SK-N-SH (cell line): ENCODE measurements around the gene OBSCN. TPM values are rescaled to one million over a fixed set of nuclear protein-coding genes. Genes with fewer than 3 reads are reported as not detected.

Experiments
- CTCF ChIA-PET: fragments of 300-600, 350-600 bp; formaldehyde crosslinking; extraction: SDS; loops from one replicate; lab custom pipeline; 2021; lab: Yijun Ruan, JAX
- POLR2A ChIA-PET: fragments of 350-600 bp; sonication (Branson Sonifier 250); formaldehyde crosslinking; extraction: SDS; loops from one replicate; lab custom pipeline; 2020; ENCODE audit warnings: antibody characterized with exemption, inconsistent platforms; lab: Yijun Ruan, JAX
- DNase-seq: peaks from one replicate; pipeline ENCODE4 v3.0.0; 2012
- H2AFZ ChIP-seq: fragments of 200-600 bp; sonication (generic); 2 replicates; pipeline ENCODE4 v1.8.1; 2016; ENCODE audit warnings: antibody characterized with exemption, mild to moderate bottlenecking, low read depth
- H3F3A ChIP-seq: fragments of 200-600 bp; sonication (generic); replicated peaks from 2 replicates; pipeline ENCODE3; 2016; ENCODE audit warnings: antibody characterized with exemption, mild to moderate bottlenecking; ENCODE audit not compliant: insufficient read depth
- H3K27ac ChIP-seq, 2 experiments: fragments of 200-500 bp in 1 of 2; fragments of 200-600 bp in 1 of 2; sonication (Bioruptor generic) in 1 of 2; sonication (generic), shearing (Covaris generic) in 1 of 2; 2 replicates each; pipeline versions ENCODE4 v1.5.1 to v1.6.1; 2014 to 2016; ENCODE audit warnings: low read depth in 2 of 2, inconsistent platforms in 1 of 2, low read length in 1 of 2, mild to moderate bottlenecking in 1 of 2, mixed read lengths in 1 of 2
- H3K27me3 ChIP-seq: fragments of 200-600 bp; sonication (generic), shearing (Covaris generic); 2 replicates; pipeline ENCODE4 v1.6.1; 2016; ENCODE audit warnings: mixed run types; ENCODE audit not compliant: insufficient read depth
- H3K36me3 ChIP-seq, 2 experiments: fragments of 200-500 bp in 1 of 2; fragments of 200-600 bp in 1 of 2; sonication (Bioruptor generic) in 1 of 2; sonication (generic) in 1 of 2; replicated peaks in 1 of 2; 2 replicates each; pipeline versions ENCODE3 to v1.5.1; 2014 to 2016; ENCODE audit warnings: low read length in 1 of 2, mild to moderate bottlenecking in 1 of 2; ENCODE audit not compliant: insufficient read depth in 2 of 2, control insufficient read depth in 1 of 2
- H3K4me1 ChIP-seq, 2 experiments: fragments of 200-500 bp in 1 of 2; fragments of 200-600 bp in 1 of 2; sonication (Bioruptor generic) in 1 of 2; sonication (generic), shearing (Covaris generic) in 1 of 2; 2 replicates each; pipeline versions ENCODE4 v1.5.1 to v1.6.1; 2014 to 2016; ENCODE audit warnings: low read depth in 1 of 2, low read length in 1 of 2, mixed run types in 1 of 2; ENCODE audit not compliant: insufficient read depth in 2 of 2, control insufficient read depth in 1 of 2
- H3K4me2 ChIP-seq: fragments of 200-600 bp; sonication (generic), shearing (Covaris generic); 2 replicates; pipeline ENCODE4 v1.6.1; 2017; ENCODE audit warnings: mixed run types
- H3K4me3 ChIP-seq, 2 experiments: fragments of 200-500 bp in 1 of 2; fragments of 200-600 bp in 1 of 2; sonication (Bioruptor generic) in 1 of 2; sonication (generic), shearing (Covaris generic) in 1 of 2; 2 replicates each; pipeline versions ENCODE4 v1.5.1 to v1.8.1; 2014 to 2016; ENCODE audit warnings: low read depth in 2 of 2, inconsistent platforms in 1 of 2, low read length in 1 of 2, mild to moderate bottlenecking in 1 of 2, mixed read lengths in 1 of 2, moderate library complexity in 1 of 2
- H3K79me2 ChIP-seq: fragments of 200-600 bp; sonication (generic); 2 replicates; pipeline ENCODE4 v1.8.1; 2017; ENCODE audit warnings: mild to moderate bottlenecking; ENCODE audit not compliant: insufficient read depth
- H3K9ac ChIP-seq: fragments of 200-600 bp; sonication (generic); 2 replicates; pipeline ENCODE4 v1.6.1; 2017; ENCODE audit warnings: mixed run types
- H3K9me2 ChIP-seq: fragments of 200-600 bp; sonication (generic); 2 replicates; pipeline ENCODE4 v1.6.1; 2017; ENCODE audit warnings: mixed run types
- H3K9me3 ChIP-seq: fragments of 200-600 bp; sonication (generic); 2 replicates; pipeline ENCODE4 v1.6.1; 2017; ENCODE audit warnings: mixed run types, mild to moderate bottlenecking, moderate library complexity
- H4K20me1 ChIP-seq: fragments of 200-600 bp; sonication (generic); 2 replicates; pipeline ENCODE4 v1.6.1; 2017; ENCODE audit warnings: mild to moderate bottlenecking, mixed run types; ENCODE audit not compliant: insufficient read depth
- EP300 ChIP-seq, 2 experiments: IDR thresholded peaks; 2 replicates each; pipeline versions ENCODE4 v1.4.0 to v1.6.1; 2012; ENCODE audit warnings: borderline replicate concordance in 1 of 2, low read depth in 1 of 2, low read length in 1 of 2
- FOSL2 ChIP-seq: IDR thresholded peaks from 2 replicates; pipeline ENCODE4 v1.4.0; 2012; ENCODE audit warnings: low read depth, mild to moderate bottlenecking, moderate library complexity, borderline replicate concordance
- FOXJ3 ChIP-seq: sonication (generic); formaldehyde crosslinking; IDR thresholded peaks from 2 replicates; pipeline ENCODE4 v1.5.1; 2020; ENCODE audit warnings: mild to moderate bottlenecking, missing genetic modification reagents
- GATA2 ChIP-seq: sonication (generic); formaldehyde crosslinking; IDR thresholded peaks from 2 replicates; pipeline ENCODE4 v1.5.0; 2020; ENCODE audit warnings: mild to moderate bottlenecking, missing genetic modification reagents
- JUND ChIP-seq: IDR thresholded peaks from 2 replicates; pipeline ENCODE4 v1.4.0; 2012
- MAX ChIP-seq: IDR thresholded peaks from 2 replicates; pipeline ENCODE4 v1.4.0; 2012; ENCODE audit warnings: low read depth
- MEF2A ChIP-seq: IDR thresholded peaks from 2 replicates; pipeline ENCODE4 v1.4.0; 2012; ENCODE audit warnings: low read depth, borderline replicate concordance
- MXI1 ChIP-seq: IDR thresholded peaks from 2 replicates; pipeline ENCODE4 v1.6.1; 2012; ENCODE audit warnings: mild to moderate bottlenecking, low read depth, low read length, improper control_type of control experiment
- NFIC ChIP-seq: IDR thresholded peaks from 2 replicates; pipeline ENCODE4 v1.4.0; 2012; ENCODE audit warnings: borderline replicate concordance
- RAD21 ChIP-seq: IDR thresholded peaks from 2 replicates; pipeline ENCODE4 v1.6.1; 2012; ENCODE audit warnings: mild to moderate bottlenecking, low read length
- SMC3 ChIP-seq: IDR thresholded peaks from 2 replicates; pipeline ENCODE4 v1.6.1; 2012; ENCODE audit warnings: low read depth, low read length, improper control_type of control experiment
- TAF1 ChIP-seq: IDR thresholded peaks from 2 replicates; pipeline ENCODE4 v1.6.1; 2012; ENCODE audit warnings: low read depth, mild to moderate bottlenecking, low read length, moderate library complexity, borderline replicate concordance
- TEAD4 ChIP-seq: IDR thresholded peaks from 2 replicates; pipeline ENCODE4 v1.4.0; 2012; ENCODE audit warnings: mild to moderate bottlenecking, borderline replicate concordance; ENCODE audit not compliant: insufficient read depth
- WGBS: methylation state at CpG from one replicate; pipeline ENCODE4 v1.1.6; 2017; ENCODE audit warnings: low lambda C conversion rate; 5-methylcytosine and 5-hydroxymethylcytosine counted together
- polyA plus RNA-seq, 3 experiments: library from polyadenylated mRNA; depleted of rRNA; stranded (reverse); fragments of >200 nt; gene quantifications; 2 replicates each; pipeline ENCODE4 v1.2.3, GENCODE V29; 2012
- TF ChIP-seq, protein P1 (sequence below): IDR thresholded peaks from 2 replicates; pipeline ENCODE4 v1.4.0; 2012; ENCODE audit warnings: low read depth, borderline replicate concordance
- TF ChIP-seq, protein P2 (sequence below): IDR thresholded peaks from 2 replicates; pipeline ENCODE4 v1.6.1; 2012; ENCODE audit warnings: mild to moderate bottlenecking, low read depth, low read length, moderate library complexity
- TF ChIP-seq, protein P3 (sequence below): fragments of 200-600 bp; sonication (generic); IDR thresholded peaks from 2 replicates; pipeline ENCODE4 v1.6.1; 2017; ENCODE audit warnings: antibody characterized with exemption, mild to moderate bottlenecking, moderate library complexity

OBSCN gene
- polyA plus RNA-seq, 1 of the 3 experiments (the other 2 are of a cell fraction): 4.0 TPM

GRCh38 chr1:228207381-228207810 is 448 bp upstream of the OBSCN start:
- DNase-seq: no peak
- 79% methylated on average over 3 of the region's 8 CpGs for whole genome bisulfite sequencing

DNA sequence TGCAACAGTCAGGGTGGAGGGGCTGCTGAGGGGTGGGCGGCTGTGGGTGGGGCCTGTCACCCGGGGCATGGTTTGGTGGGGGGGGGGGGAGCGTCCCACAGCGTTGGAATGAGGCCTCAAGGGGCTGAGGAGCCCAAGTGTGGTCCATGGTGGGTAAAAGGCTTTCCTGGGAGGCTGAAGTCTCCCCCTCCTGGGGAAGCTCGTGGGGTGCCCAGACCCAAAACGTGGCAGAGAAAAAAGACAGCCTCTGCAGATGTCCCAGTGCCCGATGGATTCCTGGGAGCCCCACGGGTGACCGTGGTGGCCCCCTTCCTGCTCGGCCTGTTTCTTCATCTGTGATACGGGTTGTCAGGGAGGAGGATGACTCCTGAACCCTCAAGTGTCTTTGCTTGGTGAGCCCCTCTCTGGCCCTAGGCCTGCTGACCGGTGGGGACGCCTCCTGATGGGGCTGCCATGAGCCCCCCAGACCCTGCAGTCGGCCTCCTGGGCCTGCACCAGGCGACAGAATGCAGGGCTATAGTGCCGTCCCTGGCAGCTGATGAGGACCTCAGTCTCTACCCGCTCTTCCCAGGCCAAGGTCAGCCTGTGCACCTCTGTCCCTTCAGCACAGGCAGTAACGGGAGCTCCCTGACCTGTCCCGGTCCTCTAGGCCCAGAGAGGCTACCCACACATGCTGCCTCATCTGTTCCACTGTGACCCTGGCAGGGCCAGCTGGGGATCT is 1.1 kb downstream of the OBSCN start:
- Histone ChIP-seq H3K4me3 (no peak overlapping the region), H3K9me3 (no peaks in the 10 kb centered on the region), H3K36me3 (no peaks in the 10 kb centered on the region), H3K4me2 (no peak overlapping the region), H3K9me2 (no peaks in the 10 kb centered on the region), H3K27ac (no peak overlapping the region), H3K9ac (no peak overlapping the region), H3F3A (no peaks in the 10 kb centered on the region), H3K4me1 (peaks cover 0 to 19% of the 10 kb centered on the region in 2 experiments; a peak in 1 of 4 replicates), H3K79me2 (no peaks in the 10 kb centered on the region), H2AFZ (no peak overlapping the region), H3K27me3 (no peaks in the 10 kb centered on the region), H4K20me1 (no peaks in the 10 kb centered on the region)
- CTCF ChIA-PET: no interaction called here
- 83% methylated on average over 5 of the region's 19 CpGs for WGBS
- DNase-seq: no peak
- POLR2A ChIA-PET: no interaction called here
- TF ChIP-seq TAF1 (no peak), TEAD4 (no peak), MXI1 (no peak), SMC3 (no peak), GATA2 (CRISPR knock-in tag) (no peak), FOXJ3 (CRISPR knock-in tag) (no peak), MEF2A (no peak), MAX (no peak), RAD21 (no peak), EP300 (IDR thresholded peaks at IDR 0.05; ENCODE audit: borderline replicate concordance in 1 of 2, low read depth in 1 of 2, low read length in 1 of 2) (no peak), JUND (no peak), NFIC (no peak)
- TF ChIP-seq, protein P1, sequence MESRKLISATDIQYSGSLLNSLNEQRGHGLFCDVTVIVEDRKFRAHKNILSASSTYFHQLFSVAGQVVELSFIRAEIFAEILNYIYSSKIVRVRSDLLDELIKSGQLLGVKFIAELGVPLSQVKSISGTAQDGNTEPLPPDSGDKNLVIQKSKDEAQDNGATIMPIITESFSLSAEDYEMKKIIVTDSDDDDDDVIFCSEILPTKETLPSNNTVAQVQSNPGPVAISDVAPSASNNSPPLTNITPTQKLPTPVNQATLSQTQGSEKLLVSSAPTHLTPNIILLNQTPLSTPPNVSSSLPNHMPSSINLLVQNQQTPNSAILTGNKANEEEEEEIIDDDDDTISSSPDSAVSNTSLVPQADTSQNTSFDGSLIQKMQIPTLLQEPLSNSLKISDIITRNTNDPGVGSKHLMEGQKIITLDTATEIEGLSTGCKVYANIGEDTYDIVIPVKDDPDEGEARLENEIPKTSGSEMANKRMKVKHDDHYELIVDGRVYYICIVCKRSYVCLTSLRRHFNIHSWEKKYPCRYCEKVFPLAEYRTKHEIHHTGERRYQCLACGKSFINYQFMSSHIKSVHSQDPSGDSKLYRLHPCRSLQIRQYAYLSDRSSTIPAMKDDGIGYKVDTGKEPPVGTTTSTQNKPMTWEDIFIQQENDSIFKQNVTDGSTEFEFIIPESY: no peak
- TF ChIP-seq, protein P2, sequence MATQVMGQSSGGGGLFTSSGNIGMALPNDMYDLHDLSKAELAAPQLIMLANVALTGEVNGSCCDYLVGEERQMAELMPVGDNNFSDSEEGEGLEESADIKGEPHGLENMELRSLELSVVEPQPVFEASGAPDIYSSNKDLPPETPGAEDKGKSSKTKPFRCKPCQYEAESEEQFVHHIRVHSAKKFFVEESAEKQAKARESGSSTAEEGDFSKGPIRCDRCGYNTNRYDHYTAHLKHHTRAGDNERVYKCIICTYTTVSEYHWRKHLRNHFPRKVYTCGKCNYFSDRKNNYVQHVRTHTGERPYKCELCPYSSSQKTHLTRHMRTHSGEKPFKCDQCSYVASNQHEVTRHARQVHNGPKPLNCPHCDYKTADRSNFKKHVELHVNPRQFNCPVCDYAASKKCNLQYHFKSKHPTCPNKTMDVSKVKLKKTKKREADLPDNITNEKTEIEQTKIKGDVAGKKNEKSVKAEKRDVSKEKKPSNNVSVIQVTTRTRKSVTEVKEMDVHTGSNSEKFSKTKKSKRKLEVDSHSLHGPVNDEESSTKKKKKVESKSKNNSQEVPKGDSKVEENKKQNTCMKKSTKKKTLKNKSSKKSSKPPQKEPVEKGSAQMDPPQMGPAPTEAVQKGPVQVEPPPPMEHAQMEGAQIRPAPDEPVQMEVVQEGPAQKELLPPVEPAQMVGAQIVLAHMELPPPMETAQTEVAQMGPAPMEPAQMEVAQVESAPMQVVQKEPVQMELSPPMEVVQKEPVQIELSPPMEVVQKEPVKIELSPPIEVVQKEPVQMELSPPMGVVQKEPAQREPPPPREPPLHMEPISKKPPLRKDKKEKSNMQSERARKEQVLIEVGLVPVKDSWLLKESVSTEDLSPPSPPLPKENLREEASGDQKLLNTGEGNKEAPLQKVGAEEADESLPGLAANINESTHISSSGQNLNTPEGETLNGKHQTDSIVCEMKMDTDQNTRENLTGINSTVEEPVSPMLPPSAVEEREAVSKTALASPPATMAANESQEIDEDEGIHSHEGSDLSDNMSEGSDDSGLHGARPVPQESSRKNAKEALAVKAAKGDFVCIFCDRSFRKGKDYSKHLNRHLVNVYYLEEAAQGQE: no peak

More at GRCh38 chr1:228207381-228207810, 448 bp upstream of the OBSCN start:
- Histone ChIP-seq H3K79me2 (no peaks in the 10 kb centered on the region), H3K4me3 (no peak overlapping the region), H3K27ac (no peak overlapping the region), H3K9me2 (no peaks in the 10 kb centered on the region), H3K9ac (no peak overlapping the region), H2AFZ (no peak overlapping the region), H3K4me1 (peaks cover 0 to 15% of the 10 kb centered on the region in 2 experiments; a peak in 1 of 4 replicates), H3K9me3 (no peaks in the 10 kb centered on the region), H3F3A (no peaks in the 10 kb centered on the region), H3K36me3 (no peaks in the 10 kb centered on the region), H3K4me2 (no peak overlapping the region), H3K27me3 (no peaks in the 10 kb centered on the region), H4K20me1 (no peaks in the 10 kb centered on the region)
- POLR2A ChIA-PET: no interaction called here
- CTCF ChIA-PET: interaction anchor here (1.4 kb wide), 1 partner anchor 16 kb away, joined by 3 read pairs; no protein-coding TSS in a partner anchor
- TF ChIP-seq FOSL2: no peak
- TF ChIP-seq, protein P3, sequence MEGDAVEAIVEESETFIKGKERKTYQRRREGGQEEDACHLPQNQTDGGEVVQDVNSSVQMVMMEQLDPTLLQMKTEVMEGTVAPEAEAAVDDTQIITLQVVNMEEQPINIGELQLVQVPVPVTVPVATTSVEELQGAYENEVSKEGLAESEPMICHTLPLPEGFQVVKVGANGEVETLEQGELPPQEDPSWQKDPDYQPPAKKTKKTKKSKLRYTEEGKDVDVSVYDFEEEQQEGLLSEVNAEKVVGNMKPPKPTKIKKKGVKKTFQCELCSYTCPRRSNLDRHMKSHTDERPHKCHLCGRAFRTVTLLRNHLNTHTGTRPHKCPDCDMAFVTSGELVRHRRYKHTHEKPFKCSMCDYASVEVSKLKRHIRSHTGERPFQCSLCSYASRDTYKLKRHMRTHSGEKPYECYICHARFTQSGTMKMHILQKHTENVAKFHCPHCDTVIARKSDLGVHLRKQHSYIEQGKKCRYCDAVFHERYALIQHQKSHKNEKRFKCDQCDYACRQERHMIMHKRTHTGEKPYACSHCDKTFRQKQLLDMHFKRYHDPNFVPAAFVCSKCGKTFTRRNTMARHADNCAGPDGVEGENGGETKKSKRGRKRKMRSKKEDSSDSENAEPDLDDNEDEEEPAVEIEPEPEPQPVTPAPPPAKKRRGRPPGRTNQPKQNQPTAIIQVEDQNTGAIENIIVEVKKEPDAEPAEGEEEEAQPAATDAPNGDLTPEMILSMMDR: no peak
